Choroid plexus epithelial cell (primary cell): ENCODE data around the gene ZFPM1.

ENCODE experiments used
- DNase-seq: peaks from one replicate; pipeline ENCODE4 v3.0.0-alpha.2; 2010; ENCODE audit warnings: low read depth
- H3K4me3 ChIP-seq: 2 replicates; pipeline ENCODE4 v1.5.1; 2011; ENCODE audit warnings: low read depth, mild to moderate bottlenecking, control low read depth, low read length, moderate library complexity
- TF ChIP-seq, protein P1 (sequence below): conservative IDR thresholded peaks from 2 replicates; pipeline ENCODE4 v1.5.1; 2011; ENCODE audit warnings: low read depth, mild to moderate bottlenecking, control low read depth, inconsistent platforms, low read length, moderate library complexity

The ZFPM1 gene

DNA sequence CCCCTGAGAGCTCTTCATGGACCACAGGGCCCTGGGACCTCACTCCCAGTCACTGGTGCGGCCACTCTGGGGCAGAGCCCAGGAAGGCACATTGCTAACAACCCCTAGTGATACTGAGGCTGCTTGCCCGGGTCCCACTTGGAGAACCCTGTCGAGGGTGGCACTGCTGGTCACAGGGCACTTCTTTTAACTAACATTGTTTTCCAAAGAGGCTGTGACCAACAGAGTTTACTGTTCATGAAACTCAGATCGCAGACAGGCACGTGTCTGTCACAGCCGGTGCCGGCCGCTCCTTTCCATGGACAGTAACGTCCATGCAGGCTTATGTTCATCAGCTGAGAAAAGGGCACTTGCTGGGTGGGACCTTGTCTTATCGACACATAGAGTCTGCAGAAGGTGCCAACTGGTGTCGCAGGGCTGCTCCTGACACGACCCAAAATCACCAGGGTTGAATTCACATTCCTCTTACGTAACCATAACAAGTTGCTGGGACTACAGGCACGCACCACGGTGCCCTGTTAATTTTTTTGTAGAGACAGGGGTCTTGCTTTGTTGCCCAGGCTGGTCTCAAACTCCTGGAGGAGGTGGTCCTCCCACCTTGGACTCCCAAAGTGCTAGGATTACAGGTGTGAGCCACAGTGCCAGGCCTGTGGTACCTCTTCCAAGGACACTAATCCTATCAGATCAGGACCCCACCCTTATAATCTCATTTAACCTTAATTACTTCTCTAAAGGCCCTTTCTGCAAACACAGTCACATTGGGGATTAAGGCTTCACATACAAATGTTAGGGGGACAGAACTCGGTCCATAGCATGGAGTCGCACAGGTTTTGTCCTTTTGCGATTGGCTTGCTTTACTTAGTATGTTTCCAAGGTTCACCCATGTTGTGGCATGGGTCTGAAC is 115.9 kb downstream of the ZFPM1 start:
- DNase-seq, result no peak
- TF ChIP-seq, protein P1, sequence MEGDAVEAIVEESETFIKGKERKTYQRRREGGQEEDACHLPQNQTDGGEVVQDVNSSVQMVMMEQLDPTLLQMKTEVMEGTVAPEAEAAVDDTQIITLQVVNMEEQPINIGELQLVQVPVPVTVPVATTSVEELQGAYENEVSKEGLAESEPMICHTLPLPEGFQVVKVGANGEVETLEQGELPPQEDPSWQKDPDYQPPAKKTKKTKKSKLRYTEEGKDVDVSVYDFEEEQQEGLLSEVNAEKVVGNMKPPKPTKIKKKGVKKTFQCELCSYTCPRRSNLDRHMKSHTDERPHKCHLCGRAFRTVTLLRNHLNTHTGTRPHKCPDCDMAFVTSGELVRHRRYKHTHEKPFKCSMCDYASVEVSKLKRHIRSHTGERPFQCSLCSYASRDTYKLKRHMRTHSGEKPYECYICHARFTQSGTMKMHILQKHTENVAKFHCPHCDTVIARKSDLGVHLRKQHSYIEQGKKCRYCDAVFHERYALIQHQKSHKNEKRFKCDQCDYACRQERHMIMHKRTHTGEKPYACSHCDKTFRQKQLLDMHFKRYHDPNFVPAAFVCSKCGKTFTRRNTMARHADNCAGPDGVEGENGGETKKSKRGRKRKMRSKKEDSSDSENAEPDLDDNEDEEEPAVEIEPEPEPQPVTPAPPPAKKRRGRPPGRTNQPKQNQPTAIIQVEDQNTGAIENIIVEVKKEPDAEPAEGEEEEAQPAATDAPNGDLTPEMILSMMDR, result no peak
- peak overlapping the region; percentile 80 for H3K4me3 ChIP-seq

DNA sequence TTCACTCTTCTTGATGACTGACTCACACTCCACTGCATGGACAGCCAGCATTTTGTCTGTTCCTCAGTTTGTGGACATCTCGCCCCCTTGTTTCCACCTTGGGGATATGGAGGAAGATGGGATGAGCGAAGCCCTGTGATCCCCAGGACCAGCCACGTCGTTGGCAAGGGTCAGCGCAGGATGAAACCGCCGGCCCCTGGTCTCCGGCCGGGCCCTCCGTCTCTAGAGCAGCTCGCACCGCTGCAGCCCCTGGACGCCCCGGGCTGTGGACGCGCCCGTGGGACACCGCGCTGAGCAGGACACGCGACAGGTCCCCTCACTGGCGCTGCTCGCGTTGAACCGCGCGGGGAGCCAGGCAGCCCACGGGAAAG is 116.5 kb downstream of the ZFPM1 start:
- H3K4me3 ChIP-seq, result peak overlapping the region; percentile 80
- TF ChIP-seq, protein P1, result no peak
- peak; percentile 13 for DNase-seq

DNA sequence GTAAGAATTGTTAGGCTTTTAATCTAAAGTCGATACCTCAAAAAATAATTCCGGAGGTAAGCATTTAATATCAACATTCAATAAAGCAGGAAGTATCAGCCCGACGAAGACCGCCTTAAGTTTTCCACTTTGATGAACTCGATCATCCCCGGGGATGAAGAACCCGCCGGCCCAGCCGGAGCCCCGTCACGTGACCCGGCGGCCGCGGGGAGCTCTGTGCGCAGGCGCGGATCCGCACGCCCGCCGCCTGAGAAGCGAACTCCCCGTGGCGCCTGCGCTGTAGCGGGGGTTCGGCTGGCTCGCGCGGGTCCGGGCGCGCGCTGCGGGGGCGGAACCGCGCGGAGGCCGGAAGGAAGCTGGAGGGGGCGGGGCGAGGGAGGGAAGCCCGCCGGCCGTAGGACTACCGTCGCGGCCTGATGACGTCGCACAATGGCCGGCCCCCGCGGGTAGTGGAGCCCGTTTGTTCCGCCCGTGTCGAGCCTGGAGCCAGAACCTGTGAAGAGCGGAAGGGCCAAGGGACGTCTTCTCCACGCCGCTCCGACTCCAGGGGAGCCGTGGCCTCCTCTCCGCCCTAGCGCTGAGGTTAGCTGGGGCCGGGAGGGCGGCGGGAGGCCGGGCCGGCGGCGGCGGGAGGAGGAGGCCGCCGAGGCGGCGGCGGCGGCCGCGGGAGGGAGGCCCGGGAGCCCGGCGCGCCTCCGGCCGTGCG is 117.1 kb downstream of the ZFPM1 start, which contains the start of gene ZC3H18:
Gene ZC3H18, plus strand, starts transcription at position 419 of the 706 bp plus-strand sequence. CDS start 6,721 bp downstream, outside the sequence.
- peak; percentile 96 for DNase-seq
- TF ChIP-seq, protein P1, result no peak
- peak within 1 kb of the TSS; percentile 94 for H3K4me3 ChIP-seq

DNA sequence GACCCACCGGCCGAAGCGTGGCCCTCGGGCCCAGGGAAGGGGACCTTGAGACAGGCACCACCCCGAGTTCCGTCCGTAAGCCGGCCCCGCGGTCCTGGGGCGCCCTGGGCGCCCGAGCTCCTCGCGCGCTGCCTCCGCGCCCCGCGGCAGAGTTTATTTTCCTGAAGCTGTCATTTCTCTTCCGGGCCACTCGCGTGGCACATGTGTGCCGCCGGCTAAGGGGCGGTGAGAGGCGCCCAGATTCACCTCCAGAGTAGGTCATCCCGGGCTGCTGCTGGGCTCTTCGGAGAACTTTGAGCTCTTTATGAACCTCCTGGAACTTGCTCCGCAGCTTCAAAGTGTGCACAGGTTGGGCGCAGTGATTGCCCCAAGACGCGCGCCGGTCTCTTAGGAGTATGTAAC is 117.6 kb downstream of the ZFPM1 start:
- peak; percentile 11 for DNase-seq
- peak overlapping the region; percentile 94 for H3K4me3 ChIP-seq
- TF ChIP-seq, protein P1, result no peak

DNA sequence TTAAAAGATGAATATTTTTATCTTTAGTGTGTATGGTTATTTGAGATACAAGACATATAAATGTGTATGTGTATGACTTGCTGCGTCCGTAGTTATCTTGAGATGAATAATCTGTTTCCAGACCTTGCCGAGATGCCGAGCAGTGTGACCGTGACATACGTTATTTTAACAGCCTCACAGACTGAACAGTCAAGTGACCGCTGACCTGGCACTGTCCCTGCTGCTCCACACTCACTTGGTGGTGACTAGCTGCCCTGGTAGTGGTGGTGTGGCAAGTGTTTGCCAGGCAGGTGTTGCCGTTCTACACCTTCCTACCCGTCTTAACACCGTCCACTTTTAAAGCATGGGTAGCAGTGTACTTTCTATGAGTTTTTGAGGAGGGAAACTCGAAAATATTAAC is 122.2 kb downstream of the ZFPM1 start:
- TF ChIP-seq, protein P1, result no peak
- no peak overlapping the region for H3K4me3 ChIP-seq
- no peak for DNase-seq

DNA sequence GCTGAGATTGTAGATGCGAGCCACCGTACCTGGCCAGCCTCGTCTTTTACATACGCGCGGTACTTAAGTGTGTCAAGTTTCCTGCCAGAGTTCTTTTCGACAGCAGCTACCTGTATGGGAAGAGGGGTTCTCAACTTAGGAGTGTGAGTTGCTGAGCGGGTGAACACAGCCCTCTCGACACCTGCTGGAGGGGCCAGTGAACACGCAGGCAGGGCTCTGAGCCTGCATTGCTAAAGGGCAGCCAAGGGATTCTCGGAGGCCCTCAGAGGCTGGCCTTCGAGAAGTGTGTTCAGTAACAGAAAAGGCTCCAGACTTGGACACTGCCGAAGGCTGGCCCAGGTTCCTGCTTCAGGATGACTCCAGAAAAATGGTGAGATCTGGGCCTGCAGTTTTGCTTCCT is 123.2 kb downstream of the ZFPM1 start:
- TF ChIP-seq, protein P1, result no peak
- DNase-seq, result no peak
- no peak overlapping the region for H3K4me3 ChIP-seq
